ENCODE data around the gene ATAD5.

DNA sequence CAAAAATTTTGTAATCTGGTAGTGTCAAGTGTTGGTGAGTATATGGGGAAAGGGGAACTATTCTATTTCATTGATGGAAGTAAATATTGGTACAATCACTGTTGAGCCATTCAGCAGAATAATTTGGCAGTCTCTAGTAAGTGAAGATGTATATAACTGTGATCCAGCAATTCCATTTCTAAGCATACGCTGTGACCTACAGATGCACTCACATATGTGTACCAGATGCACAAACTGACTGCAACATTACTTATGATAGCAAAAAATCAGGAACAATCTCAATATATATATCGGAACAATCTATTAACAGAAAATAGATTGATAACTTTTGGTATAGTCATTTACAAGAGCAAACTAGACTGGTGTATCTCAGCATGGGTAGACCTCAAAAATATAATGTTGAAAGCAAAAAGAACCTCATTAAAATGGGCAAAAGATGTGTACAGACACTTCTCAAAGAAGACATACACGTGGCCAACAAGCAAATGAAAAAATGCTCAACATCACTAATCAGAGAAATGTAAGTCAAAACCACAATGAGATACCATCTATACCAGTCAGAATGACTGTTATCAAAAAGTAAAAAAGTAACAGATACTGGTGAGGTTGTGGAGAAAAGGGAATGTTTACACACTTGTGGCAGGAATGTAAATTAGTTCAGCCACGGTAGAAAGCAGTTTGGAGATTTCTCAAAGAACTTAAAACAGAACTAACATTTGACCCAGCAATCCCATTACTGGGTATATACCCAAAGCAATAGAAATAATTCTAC, 110.7 kb downstream of the ATAD5 start:
- TF ChIP-seq, protein P1, sequence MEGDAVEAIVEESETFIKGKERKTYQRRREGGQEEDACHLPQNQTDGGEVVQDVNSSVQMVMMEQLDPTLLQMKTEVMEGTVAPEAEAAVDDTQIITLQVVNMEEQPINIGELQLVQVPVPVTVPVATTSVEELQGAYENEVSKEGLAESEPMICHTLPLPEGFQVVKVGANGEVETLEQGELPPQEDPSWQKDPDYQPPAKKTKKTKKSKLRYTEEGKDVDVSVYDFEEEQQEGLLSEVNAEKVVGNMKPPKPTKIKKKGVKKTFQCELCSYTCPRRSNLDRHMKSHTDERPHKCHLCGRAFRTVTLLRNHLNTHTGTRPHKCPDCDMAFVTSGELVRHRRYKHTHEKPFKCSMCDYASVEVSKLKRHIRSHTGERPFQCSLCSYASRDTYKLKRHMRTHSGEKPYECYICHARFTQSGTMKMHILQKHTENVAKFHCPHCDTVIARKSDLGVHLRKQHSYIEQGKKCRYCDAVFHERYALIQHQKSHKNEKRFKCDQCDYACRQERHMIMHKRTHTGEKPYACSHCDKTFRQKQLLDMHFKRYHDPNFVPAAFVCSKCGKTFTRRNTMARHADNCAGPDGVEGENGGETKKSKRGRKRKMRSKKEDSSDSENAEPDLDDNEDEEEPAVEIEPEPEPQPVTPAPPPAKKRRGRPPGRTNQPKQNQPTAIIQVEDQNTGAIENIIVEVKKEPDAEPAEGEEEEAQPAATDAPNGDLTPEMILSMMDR (IDR thresholded peaks at IDR 0.05; ENCODE audit: insufficient read depth, low read length): no peak
- TF ChIP-seq, protein P2, sequence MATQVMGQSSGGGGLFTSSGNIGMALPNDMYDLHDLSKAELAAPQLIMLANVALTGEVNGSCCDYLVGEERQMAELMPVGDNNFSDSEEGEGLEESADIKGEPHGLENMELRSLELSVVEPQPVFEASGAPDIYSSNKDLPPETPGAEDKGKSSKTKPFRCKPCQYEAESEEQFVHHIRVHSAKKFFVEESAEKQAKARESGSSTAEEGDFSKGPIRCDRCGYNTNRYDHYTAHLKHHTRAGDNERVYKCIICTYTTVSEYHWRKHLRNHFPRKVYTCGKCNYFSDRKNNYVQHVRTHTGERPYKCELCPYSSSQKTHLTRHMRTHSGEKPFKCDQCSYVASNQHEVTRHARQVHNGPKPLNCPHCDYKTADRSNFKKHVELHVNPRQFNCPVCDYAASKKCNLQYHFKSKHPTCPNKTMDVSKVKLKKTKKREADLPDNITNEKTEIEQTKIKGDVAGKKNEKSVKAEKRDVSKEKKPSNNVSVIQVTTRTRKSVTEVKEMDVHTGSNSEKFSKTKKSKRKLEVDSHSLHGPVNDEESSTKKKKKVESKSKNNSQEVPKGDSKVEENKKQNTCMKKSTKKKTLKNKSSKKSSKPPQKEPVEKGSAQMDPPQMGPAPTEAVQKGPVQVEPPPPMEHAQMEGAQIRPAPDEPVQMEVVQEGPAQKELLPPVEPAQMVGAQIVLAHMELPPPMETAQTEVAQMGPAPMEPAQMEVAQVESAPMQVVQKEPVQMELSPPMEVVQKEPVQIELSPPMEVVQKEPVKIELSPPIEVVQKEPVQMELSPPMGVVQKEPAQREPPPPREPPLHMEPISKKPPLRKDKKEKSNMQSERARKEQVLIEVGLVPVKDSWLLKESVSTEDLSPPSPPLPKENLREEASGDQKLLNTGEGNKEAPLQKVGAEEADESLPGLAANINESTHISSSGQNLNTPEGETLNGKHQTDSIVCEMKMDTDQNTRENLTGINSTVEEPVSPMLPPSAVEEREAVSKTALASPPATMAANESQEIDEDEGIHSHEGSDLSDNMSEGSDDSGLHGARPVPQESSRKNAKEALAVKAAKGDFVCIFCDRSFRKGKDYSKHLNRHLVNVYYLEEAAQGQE (IDR thresholded peaks at IDR 0.05; ENCODE audit: insufficient replicate concordance, low read depth): no peak
- no peak for TF ChIP-seq POLR2AphosphoS5 (IDR thresholded peaks at IDR 0.05; ENCODE audit: low read depth)

Measured in HL-60 (cell line).